ENCODE results near the gene SCGB1C2.
"Not testable (repeated sequence)": the region's sequence is repeated elsewhere in the genome, so short reads cannot be mapped to it uniquely, and the experiment has no call there.

The SCGB1C2 gene

GRCh38 chr17:137166-137807 lies at the start of gene SCGB1C2:
SCGB1C2 (plus strand) TSS chr17:137569; CDS start chr17:137591, 22 bp downstream.
- not testable (repeated sequence) for DNase-seq

- not testable (repeated sequence) for DNase-seq
Measured at GRCh38 chr17:113111-113510, 24.3 kb upstream of the SCGB1C2 start.

GRCh38 chr17:118339-118917 lies 18.9 kb upstream of the SCGB1C2 start:
- DNase-seq: peak; percentile 55

GRCh38 chr17:133932-134331 lies 3.4 kb upstream of the SCGB1C2 start:
- not testable (repeated sequence) for DNase-seq

GRCh38 chr17:134332-134785 lies 3.0 kb upstream of the SCGB1C2 start:
- DNase-seq: not testable (repeated sequence)

- DNase-seq: not testable (repeated sequence)
Measured at GRCh38 chr17:135022-135421, 2.3 kb upstream of the SCGB1C2 start.

GRCh38 chr17:135895-136294 lies 1.5 kb upstream of the SCGB1C2 start:
- not testable (repeated sequence) for DNase-seq

- DNase-seq: peak; percentile 75
Measured at GRCh38 chr17:136531-136930, 838 bp upstream of the SCGB1C2 start.

- not testable (repeated sequence) for DNase-seq
Measured at GRCh38 chr17:139401-140205, 2.2 kb downstream of the SCGB1C2 start.

GRCh38 chr17:142102-142661 lies 4.8 kb downstream of the SCGB1C2 start:
- DNase-seq: no peak

GRCh38 chr17:142876-143784 lies 5.8 kb downstream of the SCGB1C2 start:
- no peak for DNase-seq

- DNase-seq: peak; percentile 70
Measured at GRCh38 chr17:143785-144281, 6.5 kb downstream of the SCGB1C2 start.

- DNase-seq: no peak
Measured at GRCh38 chr17:144936-145670, 7.7 kb downstream of the SCGB1C2 start.

- no peak for DNase-seq
Measured at GRCh38 chr17:145671-146541, 8.5 kb downstream of the SCGB1C2 start.

- DNase-seq: no peak
Measured at GRCh38 chr17:146546-146945, 9.2 kb downstream of the SCGB1C2 start.

GRCh38 chr17:146983-147761 lies 9.8 kb downstream of the SCGB1C2 start:
- DNase-seq: no peak

- no peak for DNase-seq
Measured at GRCh38 chr17:147796-148740, 10.7 kb downstream of the SCGB1C2 start.

- DNase-seq: no peak
Measured at GRCh38 chr17:148757-149156, 11.4 kb downstream of the SCGB1C2 start.

Data from CD4-positive, alpha-beta T cell treated with Interleukin-4 for 4 hours (primary cell).